NCI-H226 (cell line): ENCODE measurements around the gene RABAC1.

Source experiments
- DNase-seq: peaks from one replicate; pipeline ENCODE4 v3.0.0-alpha.2; 2015

RABAC1 gene

DNA sequence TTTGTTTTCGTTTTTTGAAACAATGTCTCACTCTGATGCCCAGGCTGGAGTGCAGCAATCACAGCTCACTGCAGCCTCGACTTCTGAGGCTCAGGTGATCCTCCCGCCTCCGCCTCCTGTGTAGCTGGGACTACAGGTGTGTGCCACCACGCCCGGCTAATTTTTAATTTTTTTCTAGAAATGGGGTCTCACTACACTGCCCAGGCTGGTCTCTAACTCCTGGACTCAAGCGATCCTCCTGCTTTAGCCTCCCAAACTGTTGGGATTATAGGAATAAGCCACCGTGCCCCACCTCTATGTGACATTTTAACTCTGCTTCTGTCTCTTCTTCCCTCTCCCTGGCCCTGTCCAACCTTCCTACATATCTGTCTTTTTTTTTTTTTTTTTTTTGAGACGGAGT lies 29.8 kb upstream of the RABAC1 start:
- DNase-seq: peak; percentile 0

DNA sequence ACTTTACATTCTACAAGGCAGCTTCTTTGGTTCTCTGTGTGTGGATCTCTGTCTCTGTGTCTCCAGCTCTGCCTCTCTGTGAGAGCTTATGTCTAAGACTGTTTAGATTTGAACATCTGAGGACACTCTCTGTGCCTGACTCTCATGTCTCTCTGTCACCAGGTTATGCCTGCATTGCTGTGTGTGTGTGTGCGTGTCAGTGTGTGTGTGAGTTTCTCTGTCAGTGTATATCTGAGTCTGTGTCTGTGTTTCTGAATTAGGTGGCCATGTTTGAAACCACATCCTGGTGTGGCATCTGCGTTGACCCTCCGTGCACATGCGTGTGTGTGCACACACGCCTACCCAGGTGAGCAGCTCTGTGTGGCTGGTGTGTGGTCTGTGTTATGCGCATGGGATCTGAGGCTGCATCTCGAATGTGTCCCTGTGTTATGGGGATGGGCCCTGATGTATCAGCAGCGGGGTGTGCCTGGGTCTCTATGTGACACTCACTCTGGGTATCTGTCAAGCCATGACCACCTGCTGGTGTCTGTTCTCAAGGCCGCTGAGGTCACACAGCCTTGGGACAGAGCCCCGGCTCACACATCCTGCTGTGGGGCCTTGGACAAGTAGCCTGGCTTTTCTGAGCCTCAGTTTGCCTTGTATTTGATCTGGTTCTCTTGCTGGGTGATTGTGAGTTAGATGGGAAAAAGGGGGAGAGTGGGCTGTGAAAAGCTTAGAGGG lies 28.2 kb upstream of the RABAC1 start:
- DNase-seq: no peak

DNA sequence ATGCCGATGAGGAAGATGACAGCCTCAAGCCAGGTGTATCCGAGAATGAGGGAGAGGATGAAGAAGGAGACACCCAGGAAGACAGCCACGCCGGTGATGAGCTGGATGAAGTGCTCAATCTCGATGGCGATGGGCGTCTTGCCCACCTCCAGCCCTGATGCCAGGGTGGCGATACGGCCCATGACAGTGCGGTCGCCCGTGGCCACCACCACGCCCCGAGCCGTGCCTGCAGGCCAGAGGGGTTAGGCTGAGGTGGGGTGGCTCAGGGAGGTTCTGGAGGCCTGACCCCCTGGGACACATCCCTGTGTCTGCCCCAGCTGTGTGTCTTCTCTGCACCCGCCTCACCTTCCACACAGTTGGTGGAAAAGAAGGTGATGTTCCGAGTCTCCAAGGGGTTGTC lies 25.8 kb upstream of the RABAC1 start:
- DNase-seq: no peak

DNA sequence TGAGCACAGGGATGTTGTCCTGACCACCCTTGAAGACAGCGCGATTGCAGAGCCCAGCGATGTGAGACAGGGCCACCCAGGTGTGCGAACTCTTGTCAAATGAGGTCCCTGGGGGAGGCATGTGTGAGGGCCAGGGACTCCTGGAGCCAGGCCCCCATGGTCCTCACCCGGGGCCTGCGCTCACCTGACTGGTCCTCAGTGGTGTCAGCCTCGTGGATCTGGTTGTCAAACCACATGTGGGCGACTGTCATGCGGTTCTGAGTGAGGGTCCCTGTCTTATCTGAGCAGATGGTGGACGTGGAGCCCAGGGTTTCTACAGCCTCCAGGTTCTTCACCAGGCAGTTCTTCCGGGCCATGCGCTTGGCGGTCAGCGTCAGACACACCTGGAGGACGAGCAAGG lies 22.6 kb upstream of the RABAC1 start:
- DNase-seq: no peak

DNA sequence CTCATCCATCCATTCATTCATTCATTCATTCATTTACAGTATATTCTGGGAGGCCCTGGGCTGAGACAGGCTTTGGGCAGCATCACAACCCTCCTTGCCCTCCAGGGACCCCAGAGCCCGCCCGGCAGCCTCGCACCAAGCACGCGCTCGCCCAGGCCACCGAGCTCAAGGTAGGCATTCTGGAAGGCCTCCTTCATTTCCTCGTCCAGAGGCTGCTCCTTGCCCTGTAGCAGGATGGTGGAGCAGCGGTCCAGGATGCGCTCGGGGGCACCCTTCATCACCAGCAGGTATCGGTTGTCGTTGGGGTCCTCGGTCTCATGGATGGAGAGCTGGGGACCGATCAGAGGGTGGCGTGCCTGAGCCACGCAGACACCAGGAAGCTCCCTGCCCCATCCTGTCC lies 19.3 kb upstream of the RABAC1 start:
- DNase-seq: no peak

DNA sequence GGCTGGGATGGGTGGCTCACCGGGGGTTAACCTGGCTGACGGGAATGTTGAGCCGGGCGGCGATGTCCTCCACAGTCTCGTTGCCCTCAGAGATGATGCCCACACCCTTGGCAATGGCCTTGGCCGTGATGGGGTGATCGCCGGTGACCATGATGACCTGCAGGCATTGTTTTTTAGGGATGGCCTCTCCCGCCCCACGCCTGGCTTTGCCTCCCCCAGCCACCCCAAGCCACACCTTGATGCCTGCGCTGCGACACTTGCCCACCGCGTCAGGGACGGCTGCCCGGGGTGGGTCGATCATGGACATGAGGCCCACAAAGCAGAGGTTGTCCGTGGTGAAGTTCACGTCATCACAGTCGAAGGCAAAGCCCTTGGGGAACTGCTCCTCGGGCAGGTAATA lies 18.8 kb upstream of the RABAC1 start:
- no peak for DNase-seq

DNA sequence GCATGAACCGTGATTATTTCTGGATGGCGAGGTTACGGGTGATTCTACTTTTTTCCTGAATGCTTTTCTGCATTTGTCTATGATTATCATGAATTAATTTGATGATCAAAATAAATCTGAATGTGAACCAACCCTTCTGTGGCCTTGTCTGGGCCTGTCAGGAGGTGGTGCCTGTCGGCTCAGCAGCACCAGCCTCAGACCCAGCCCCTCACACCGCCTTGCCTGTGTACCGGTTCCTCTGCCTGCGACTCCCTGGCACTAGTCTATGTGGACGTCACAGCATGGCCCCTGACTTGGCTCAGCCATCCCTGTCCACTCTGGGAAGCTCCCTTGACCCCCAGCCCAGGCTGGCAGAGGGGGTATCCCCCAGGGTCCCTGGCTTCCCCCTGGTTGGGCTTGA lies 15.5 kb upstream of the RABAC1 start:
- DNase-seq: no peak

DNA sequence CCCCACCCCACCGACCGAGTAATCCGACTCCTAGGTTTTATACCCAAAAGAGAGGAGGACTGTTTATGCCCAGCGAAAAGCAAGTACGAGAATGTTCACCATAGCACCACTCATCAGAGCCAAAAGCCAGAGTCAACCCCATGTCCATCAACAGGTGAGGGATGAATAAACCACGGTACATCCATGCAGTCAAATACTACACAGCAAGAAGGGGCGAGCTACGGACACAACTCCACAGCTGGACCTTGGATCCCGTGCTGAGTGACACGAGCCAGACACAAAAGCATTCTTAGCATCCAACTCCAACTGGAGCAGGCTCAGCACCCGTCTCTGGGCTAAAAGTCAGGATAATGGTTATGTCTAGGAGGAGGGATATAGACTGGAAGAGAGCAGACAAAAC lies 12.2 kb upstream of the RABAC1 start:
- DNase-seq: no peak

DNA sequence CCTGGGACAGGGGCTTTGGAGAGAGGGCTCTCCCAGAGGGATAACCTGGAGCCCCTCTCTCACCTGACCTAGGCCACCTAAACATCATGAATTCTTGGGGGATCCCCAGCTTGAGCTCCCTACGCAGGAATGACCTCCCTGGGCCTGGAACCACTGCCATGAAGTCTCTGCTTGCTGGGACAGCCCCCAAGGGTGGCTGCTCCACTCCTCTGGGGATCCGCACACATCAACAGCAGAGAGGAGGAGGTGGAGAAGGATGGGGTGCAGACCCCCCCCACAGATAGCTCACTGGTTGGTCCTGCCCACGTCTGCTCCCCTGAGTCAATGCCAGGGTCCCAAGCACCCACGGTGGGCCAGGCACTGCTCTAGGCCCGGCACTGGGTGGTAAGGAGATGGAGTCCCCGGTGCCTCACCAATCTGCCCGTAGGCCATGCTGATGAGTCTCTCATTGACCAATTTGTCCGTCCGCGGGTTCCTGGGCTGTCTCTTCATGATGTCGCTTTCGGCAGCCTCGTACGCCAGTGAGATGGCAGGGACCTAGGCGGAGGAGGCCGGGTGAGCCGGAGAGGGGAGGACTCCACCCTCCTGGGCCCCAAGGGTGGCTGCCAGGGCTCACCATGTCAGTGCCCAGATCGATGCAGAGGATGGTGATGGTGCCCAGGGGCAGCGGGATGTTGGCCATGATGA lies 10.8 kb upstream of the RABAC1 start:
- DNase-seq: no peak

DNA sequence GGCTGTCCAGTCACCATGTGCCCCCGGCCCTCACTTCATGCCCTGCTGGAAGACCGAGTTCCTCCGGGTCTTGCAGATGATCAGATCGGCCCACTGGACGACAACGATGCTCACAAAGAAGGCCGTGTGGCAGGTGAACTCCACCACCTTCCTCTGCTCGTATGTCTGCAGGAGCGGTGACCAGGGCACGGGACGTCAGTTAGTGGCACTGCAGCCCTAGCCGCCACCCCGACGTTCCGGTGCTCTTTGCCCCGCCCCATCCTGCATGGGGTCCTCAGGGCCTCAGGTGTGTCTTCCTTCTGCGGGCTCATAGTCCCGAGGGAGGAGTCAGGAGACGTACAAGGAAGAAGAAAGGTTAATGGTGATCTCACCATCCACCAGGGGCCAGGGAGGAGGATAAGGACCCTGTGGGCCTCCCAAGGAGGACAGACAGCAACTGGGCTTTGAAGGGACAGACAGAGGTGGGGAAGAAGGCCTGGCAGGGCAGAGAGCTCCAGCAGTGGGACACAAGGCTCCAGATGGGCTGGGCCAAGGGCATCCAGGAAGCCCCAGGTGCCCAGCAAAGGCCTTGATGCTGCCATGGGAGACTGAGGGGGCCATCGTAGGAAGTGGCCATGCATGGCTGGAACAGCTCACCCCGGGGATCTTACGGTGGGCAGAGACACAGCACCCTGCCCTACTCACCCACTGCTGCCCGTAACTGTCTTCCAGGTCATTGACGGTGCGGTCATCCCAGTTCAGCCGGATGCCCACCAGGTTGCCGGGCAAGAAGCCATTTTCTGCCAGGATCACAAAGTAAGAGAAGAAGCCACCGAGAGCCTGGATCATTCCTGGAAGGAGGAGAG lies 9.9 kb upstream of the RABAC1 start:
- no peak for DNase-seq

DNA sequence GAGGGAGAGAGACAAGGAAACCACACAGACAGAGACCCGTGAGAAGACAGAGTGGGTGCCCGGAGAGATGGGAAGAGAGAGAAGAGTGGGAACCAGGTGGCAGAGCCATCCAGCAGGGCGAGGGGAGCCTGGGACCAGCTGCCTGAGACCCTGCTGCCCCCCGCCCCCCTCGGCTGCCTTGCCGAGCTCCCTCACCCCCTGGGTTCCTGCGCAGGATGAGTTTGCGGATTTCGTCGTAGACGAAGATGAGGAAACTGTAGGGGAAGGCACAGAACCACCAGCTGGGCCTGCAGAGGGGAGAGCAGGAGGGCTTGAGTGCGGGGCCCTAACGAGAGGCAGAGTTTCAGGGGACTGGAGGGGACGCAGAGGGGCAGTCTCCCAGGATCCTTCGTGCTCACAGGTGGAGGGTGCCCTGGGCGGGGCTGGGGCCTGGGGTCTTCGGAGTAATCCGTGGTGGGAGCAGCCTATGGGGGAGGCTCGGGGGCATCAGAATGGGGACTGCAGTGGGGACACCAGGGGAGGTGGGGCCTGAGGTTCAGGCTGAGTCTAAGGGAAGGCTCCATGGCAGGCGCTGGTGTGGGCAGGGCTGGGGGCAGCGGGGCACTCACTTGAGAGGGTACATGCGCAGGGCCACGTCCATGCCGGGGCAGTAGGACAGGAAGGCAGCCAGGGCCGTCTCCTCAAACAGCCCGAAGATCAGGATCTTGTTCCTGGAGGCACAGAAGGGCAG lies 8.1 kb upstream of the RABAC1 start:
- DNase-seq: no peak

DNA sequence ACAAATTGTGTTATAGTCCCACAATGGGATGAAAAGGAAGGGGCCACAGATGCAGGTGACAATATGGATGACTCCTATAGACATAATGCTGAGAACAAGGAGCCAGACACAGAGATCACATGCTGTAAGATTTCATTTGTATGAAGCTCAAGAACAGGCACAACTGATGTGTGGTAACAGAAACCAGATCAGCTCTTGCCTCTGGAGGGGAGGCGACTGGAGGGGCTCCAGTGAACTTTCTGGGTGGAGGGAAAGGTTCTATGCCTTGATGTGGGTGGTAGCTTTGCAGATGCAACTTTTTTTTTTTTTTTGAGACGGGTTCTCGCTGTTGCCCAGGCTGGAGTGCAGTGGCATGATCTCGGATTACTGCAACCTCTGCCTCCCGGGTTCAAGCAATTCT lies 6.0 kb upstream of the RABAC1 start:
- no peak for DNase-seq

DNA sequence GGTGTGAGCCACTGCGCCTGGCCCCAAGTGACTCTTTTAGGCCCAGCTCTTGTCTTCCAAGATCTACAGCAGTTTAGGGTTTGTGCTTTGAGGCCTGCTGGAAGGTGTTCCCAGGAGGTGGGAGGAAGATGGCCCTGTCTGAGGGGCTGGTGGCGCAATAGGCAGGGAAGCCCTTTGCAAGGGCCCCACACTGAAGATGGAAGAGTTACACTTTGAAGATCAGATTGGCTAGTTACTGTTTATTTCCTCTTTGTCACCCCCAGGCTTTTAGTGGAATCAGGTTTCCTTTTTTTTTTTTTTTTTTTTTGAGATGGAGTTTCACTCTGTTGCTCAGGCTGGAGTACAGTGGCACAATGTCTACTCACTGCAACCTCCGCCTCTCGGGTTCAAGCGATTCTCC lies 1.9 kb upstream of the RABAC1 start:
- no peak for DNase-seq

DNA sequence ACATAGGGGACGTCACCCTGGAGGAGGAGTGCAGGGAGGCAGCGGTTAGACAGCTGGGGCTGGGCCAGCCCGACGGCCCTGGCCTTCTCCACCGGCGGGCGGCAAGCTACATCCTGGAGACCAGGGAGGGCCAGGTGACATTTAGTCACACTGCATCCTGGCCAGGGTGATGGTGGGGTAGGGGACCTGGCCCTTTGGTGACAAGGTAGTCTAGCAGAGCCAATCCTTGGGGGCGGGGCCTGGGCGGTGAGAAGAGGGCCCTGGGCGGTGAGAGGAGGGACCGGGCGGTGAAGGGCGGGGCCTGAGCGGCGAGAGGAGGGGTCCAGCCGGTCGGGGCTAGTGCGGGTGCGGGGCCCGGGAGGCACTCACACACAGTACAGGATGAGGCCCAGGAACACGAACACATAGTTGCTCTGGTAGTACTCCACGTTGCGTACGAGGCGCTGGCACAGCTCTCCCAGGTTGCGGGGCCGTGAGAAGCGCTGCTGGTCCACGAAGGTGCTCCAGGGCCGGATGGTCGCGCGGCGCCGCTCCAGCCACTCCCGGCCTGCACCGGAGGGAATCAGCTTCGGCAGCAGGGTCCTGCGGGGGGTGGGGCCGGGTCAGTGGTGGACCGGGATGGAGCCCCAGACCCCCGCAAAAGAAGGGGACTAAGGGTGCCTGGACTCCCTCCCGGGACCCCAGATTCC lies 610 bp downstream of the RABAC1 start:
- DNase-seq: peak; percentile 47

DNA sequence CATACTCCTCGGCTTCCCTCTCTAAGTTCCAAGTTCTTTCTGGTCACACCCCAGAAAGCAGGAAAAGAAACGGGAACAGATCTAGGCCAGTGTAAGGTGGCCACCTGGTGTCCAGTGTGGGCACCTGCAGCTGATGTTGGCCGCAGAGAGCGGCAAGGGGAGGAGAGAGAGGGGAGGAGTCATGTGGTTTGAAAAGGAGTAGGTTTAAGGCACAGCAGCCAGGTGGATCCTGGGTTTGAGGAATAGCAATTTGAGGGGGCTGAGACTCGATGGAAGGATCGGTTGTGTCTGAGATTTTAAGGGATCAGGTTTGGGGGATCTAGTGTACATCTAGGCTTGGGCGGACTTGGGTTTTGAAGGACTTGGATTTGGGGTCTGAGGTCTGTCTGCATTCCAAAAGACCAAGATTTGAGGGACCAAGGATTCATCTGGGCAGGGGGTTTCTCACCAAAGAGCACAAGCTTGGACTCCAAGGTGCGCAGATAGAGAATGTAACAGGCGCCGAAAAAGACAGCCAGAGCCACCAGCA lies 1.2 kb downstream of the RABAC1 start:
- DNase-seq: peak; percentile 81

DNA sequence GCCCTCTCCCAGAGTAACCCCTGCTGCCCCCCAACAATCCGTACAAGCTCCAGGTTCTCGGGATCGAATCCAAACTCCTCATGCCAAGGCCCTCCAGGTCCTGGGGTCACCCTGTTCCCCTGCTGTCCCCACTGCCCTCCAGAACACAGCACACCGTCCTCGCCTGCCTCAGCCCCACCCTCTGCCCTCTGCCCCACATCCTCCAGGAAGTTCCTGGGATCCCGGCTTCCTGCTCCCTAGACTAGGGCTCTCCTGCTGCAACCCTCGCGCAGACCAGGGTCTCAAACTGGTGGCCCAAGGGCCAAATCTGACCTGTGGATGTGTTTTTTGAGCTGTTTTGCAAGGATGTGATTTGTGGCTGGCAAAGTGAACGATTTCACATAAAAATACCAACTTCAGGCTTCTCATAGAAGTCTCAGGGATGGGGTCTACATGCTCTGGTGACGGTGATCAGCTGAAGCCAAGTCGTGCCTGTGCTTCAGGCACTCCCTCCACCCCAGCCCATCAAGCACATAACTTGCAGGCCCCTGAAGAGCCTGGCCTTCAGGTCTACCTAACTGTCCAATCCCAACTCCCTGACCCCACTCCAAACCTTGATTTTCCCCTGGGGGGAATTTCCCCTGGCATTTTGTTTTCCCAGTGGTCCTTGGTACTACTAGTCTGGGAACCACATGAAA lies 1.8 kb downstream of the RABAC1 start:
- DNase-seq: no peak

DNA sequence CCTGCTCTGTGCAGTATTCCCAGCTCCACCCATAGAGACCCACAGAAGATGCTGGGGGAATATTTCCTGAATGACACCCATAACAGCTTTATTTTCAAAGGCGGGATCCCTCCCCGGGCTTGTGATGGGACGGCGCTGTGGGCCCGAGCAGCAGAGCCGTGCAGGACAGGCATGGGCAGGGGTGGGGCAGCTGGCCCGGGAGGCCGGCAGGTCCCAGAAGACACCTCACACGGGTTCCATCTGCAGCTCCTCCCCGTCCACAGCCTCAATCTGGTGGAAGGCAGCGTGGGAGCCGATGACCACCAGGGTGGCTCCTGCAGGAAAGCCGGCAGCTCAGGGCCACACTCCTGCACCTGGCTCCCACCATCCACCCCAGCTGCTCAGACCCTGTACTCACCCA lies 2.5 kb downstream of the RABAC1 start:
- no peak for DNase-seq

DNA sequence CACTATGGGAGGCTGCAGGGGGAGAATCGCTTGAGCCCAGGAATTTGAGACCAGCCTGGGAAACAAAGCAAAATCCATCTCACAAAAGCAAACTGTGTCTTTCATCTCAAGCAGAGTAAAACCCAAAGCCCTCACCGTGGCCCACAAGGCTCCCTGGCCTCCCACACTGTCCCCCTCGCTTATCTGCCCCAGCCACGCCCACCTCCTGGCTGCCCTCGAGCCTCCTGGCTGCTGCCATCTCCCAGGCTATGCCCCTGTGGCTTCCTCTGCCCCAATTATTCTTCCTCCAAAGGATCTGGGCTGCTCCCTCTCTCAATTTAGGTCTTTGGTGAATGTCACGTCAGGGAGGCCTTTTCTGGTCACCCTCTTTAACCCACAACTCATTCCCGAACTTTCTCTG lies 3.6 kb downstream of the RABAC1 start:
- no peak for DNase-seq

DNA sequence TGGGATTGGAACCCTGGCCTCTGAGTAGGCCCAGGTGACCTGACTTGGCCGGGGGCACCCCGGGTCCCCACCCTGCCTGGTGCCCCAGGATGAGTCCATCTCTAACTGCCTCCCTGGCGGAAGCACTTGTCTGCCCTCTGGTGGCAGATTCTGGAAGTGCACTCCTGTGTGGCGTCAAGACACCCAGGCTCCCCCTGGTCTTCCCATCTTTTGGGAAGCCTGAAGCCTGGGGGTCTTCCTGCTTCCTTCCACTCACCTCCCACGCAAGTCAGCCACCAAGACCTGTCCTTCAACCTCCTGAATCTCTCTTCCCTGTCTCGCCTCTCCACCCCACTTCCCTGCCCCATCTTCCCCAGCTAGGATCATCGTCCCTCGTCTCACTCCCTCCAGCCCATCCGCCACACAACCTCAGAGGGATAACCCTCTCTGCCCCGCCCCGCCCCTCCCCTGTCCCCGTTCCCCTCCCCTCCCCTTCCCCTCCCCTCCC lies 7.4 kb downstream of the RABAC1 start:
- DNase-seq: peak; percentile 41

DNA sequence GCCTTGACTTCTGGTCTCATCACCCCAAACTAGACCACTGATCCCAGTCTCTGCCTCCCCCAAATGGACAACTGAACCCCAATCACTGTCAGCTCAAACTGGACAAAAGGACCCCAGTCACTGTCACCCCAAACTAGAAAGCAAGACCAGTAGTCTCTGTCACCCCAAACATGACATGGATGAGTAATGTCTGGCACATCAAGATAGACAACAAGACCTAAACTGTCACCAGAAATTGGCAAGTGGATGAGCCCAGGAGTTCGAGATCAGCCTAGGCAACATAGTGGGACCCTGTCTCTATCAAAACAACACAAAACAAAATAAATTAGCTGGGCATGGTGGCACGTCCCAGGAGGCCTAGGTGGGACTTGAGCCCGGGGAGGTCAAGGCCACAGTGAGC lies 12.0 kb downstream of the RABAC1 start:
- no peak for DNase-seq

DNA sequence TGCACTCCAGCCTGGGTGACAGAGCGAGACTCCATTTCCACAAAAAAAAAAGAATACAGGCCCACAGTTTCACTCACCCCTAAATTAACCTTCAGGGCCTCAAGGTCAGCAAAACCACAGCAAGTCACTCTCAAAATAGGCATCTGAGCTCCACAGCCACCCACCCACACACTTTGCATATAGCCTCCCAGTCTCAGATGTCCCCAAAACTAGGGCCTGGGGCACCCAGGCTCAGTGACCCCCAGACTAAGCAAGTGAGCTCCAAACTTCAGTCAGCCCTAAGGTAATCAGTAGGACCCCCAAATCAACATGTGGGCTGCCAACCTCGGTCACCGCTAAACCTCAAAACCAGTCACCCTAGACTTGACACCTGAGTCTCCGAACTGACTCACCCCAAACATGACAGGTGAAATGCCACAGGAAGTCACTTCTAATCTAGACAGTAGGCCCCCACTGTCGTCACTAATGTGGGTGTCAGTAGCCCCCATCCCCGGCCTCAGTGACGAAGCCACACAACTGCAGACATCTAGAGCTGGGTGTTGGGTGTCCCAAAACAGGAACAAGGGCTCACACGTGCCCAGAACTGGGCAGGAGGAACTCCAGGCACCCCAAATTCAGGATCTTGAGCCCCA lies 13.9 kb downstream of the RABAC1 start:
- no peak for DNase-seq
